ENCODE results near the gene FANCM. TPM values are rescaled to one million over a fixed set of nuclear protein-coding genes. Genes with fewer than 3 reads are reported as not detected.

The FANCM gene
- total RNA-seq, 4 donors from 2014 or later: 4.4 to 6.8 (median 5.6) TPM

GRCh38 chr14:45095143-45095542 lies 40.6 kb upstream of the FANCM start:
- H3K4me3 ChIP-seq: no peak overlapping the region
- H3K4me1 ChIP-seq: peaks cover 0 to 10% (median 7%) of the 10 kb centered on the region in 3 donors
- H3K36me3 ChIP-seq: peaks cover 0 to 61% (median 9%) of the 10 kb centered on the region in 3 donors
- intact Hi-C loops (cut with DNase I): no loop called here
- no peaks in the 10 kb centered on the region for H3K9me3 ChIP-seq
- WGBS, 2 donors: 81 to 90% methylated on average over 4 of the region's 4 CpGs
- no peak overlapping the region for H3K27ac ChIP-seq
- no peak for DNase-seq
- H3K27me3 ChIP-seq: no peaks in the 10 kb centered on the region
- TF ChIP-seq CTCF (IDR thresholded peaks at IDR 0.05): no peak
- no peak for TF ChIP-seq POLR2A (IDR thresholded peaks at IDR 0.05)

GRCh38 chr14:45096218-45096617 lies 39.5 kb upstream of the FANCM start:
- intact Hi-C loops (cut with DNase I): no loop called here
- 96 to 97% methylated on average over 4 of the region's 4 CpGs for WGBS, 2 donors
- Histone ChIP-seq H3K9me3 (no peaks in the 10 kb centered on the region), H3K27me3 (no peaks in the 10 kb centered on the region), H3K36me3 (peaks cover 0 to 72% (median 13%) of the 10 kb centered on the region in 3 donors), H3K4me1 (no peaks in the 10 kb centered on the region), H3K4me3 (no peak overlapping the region), H3K27ac (no peak overlapping the region)
- no peak for DNase-seq
- TF ChIP-seq POLR2A (IDR thresholded peaks at IDR 0.05) (no peak), CTCF (IDR thresholded peaks at IDR 0.05) (no peak)

GRCh38 chr14:45103806-45104205 lies 31.9 kb upstream of the FANCM start:
- DNase-seq: no peak
- Histone ChIP-seq H3K4me3 (no peak overlapping the region), H3K27me3 (no peaks in the 10 kb centered on the region), H3K4me1 (no peaks in the 10 kb centered on the region), H3K27ac (no peak overlapping the region), H3K9me3 (no peaks in the 10 kb centered on the region), H3K36me3 (peaks cover 0 to 100% (median 11%) of the 10 kb centered on the region in 3 donors)
- intact Hi-C loops (cut with DNase I): no loop called here
- no peak for TF ChIP-seq CTCF (IDR thresholded peaks at IDR 0.05)
- no peak for TF ChIP-seq POLR2A (IDR thresholded peaks at IDR 0.05)

- no peaks in the 10 kb centered on the region for H3K27me3 ChIP-seq
- H3K36me3 ChIP-seq: peaks cover 0 to 100% (median 11%) of the 10 kb centered on the region in 3 donors
- TF ChIP-seq POLR2A (IDR thresholded peaks at IDR 0.05) (no peak), CTCF (IDR thresholded peaks at IDR 0.05) (no peak)
- no peak for DNase-seq
- no peak overlapping the region for H3K27ac ChIP-seq
- no peak overlapping the region for H3K4me3 ChIP-seq
- intact Hi-C loops (cut with DNase I): no loop called here
- 100% methylated on average over 1 of the region's 1 CpG for WGBS, 2 donors
- no peaks in the 10 kb centered on the region for H3K4me1 ChIP-seq
- H3K9me3 ChIP-seq: no peaks in the 10 kb centered on the region
Observed at GRCh38 chr14:45104561-45104960, 31.2 kb upstream of the FANCM start.

GRCh38 chr14:45112896-45113781 lies 22.6 kb upstream of the FANCM start:
- no peak for DNase-seq
- Histone ChIP-seq H3K4me1 (no peaks in the 10 kb centered on the region), H3K27ac (no peak overlapping the region), H3K27me3 (no peaks in the 10 kb centered on the region), H3K36me3 (peaks cover 9 to 100% (median 10%) of the 10 kb centered on the region in 3 donors), H3K9me3 (no peaks in the 10 kb centered on the region), H3K4me3 (no peak overlapping the region)
- intact Hi-C loops (cut with DNase I): no loop called here
- TF ChIP-seq CTCF (IDR thresholded peaks at IDR 0.05) (no peak), POLR2A (IDR thresholded peaks at IDR 0.05) (no peak)
- WGBS, 2 donors: 78 to 87% methylated on average over 6 of the region's 6 CpGs

Data from esophagus squamous epithelium (tissue), 5 donors.